AG04449 (cell line): ENCODE measurements around the gene IFFO2.

Experiments
- CTCF ChIA-PET: fragments of 350-600 bp; formaldehyde crosslinking; extraction: SDS; loops from one replicate; lab custom pipeline; 2021; ENCODE audit warnings: antibody characterized with exemption; lab: Yijun Ruan, JAX
- POLR2A ChIA-PET: fragments of 400-600, 350-600 bp; formaldehyde crosslinking; extraction: SDS; loops from one replicate; lab custom pipeline; 2020; ENCODE audit warnings: antibody characterized with exemption, inconsistent platforms; lab: Yijun Ruan, JAX
- DNase-seq: peaks from one replicate; pipeline ENCODE4 v3.0.0-alpha.2; 2010; ENCODE audit warnings: low read depth, low spot score
- H3K4me3 ChIP-seq: 2 replicates; pipeline ENCODE4 v1.5.1; 2011; ENCODE audit warnings: low read depth, mild to moderate bottlenecking, control low read depth, low read length
- CTCF ChIP-seq: IDR thresholded peaks from one replicate; pipeline ENCODE4 v1.5.1; 2011; ENCODE audit warnings: mild to moderate bottlenecking, moderate library complexity, low read length, control low read depth, inconsistent platforms; ENCODE audit not compliant: insufficient read depth; ENCODE audit errors: missing control alignments

IFFO2 gene

GRCh38 chr1:18938008-18938706 is 18.3 kb downstream of the IFFO2 start:
- no peak for TF ChIP-seq CTCF
- DNase-seq = no peak
- POLR2A ChIA-PET = interaction anchor here (1.2 kb wide), 1 partner anchor 11 kb away, joined by 3 read pairs; no protein-coding TSS in a partner anchor
- CTCF ChIA-PET = interaction anchor here (0.7 to 3.1 kb wide), 6 partner anchors 9 to 74 kb away, joined by 3 to 24 read pairs (median 3); no protein-coding TSS in a partner anchor
- H3K4me3 ChIP-seq = no peak overlapping the region

- no peak overlapping the region for H3K4me3 ChIP-seq
- no peak for DNase-seq
- POLR2A ChIA-PET = interaction anchor here (1.2 kb wide), 1 partner anchor 12 kb away, joined by 3 read pairs; no protein-coding TSS in a partner anchor
- CTCF ChIA-PET = interaction anchor here (1.2 to 3.1 kb wide), 6 partner anchors 8 to 74 kb away, joined by 3 to 24 read pairs (median 4); no protein-coding TSS in a partner anchor
- no peak for TF ChIP-seq CTCF
These were observed 18.9 kb downstream of the IFFO2 start for GRCh38 chr1:18937539-18937938.

- DNase-seq = no peak
- CTCF ChIA-PET = interaction anchor here (1.2 to 3.1 kb wide), 4 partner anchors 9 to 53 kb away, joined by 3 to 24 read pairs (median 12); no protein-coding TSS in a partner anchor
- no peak for TF ChIP-seq CTCF
- no peak overlapping the region for H3K4me3 ChIP-seq
- POLR2A ChIA-PET = no interaction called here
These were observed 19.5 kb downstream of the IFFO2 start for GRCh38 chr1:18936814-18937481.

DNA sequence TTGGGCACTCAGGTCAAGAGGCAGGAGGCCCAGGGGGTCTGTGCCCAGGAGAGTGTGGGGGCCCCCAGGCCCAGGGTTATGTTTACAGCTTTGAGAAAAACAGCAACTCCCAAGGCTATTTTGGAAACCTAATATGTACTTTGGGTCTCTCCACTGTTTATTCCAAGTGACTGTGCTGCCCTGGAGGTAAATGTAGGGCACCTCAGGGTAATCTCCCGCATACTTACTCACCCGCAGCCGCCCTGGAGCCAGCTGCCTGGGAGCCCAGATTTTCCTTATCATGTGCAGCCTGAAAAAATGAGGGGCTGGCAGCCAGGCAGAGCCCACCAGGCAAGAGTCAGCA is 20.0 kb downstream of the IFFO2 start:
- H3K4me3 ChIP-seq = no peak overlapping the region
- POLR2A ChIA-PET = no interaction called here
- no peak for DNase-seq
- TF ChIP-seq CTCF = no peak
- CTCF ChIA-PET = interaction anchor here (1.2 to 3.1 kb wide), 3 partner anchors 10 to 29 kb away, joined by 5 to 24 read pairs (median 19); no protein-coding TSS in a partner anchor

DNA sequence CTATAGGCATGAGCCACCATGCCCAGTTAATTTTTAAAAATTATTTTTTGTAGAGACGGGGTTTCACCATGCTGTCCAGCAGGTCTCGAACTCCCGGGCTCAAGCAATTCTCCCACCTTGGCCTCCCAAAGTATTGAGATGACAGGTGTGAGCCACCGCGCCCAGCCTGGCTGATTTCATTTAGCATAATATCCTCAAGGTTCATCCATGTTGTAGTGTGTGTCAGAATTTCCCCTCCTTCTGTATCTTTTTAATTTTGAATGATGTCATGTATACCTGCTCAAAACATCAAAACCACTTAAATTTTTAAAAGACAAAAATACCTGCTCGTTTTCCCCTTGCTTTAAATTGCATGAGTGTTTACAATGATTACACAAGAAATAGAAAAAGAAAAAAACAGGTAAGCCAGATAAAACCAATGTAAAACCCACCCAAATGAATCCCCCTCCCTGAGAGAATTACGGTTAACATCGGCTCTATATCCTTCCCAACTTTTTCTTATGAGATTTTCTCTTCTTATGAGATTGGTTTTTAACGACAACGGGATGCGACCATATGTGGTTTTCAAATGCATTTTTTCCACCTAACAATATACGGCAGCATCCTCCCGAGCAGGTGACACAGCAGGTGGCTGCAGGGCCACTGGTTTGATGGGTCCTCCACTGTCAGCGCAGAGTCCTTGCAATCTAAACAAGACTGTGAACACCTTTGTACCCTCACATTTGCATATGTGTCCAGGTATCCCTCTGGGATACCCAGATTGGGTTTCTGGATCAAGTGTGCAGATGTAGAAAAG is 22.1 kb downstream of the IFFO2 start:
- CTCF ChIA-PET = interaction anchor here (1.2 kb wide), 1 partner anchor 27 kb away, joined by 3 read pairs; no protein-coding TSS in a partner anchor
- no peak for DNase-seq
- POLR2A ChIA-PET = no interaction called here
- no peak overlapping the region for H3K4me3 ChIP-seq
- TF ChIP-seq CTCF = no peak
